GM12892 (cell line): Measurements from ENCODE around the gene TEAD2.
A peak's percentile ranks its signal among the peaks of the same experiment; 100 is the strongest.
"Not testable (repeated sequence)": the region's sequence is repeated elsewhere in the genome, so short reads cannot be mapped to it uniquely, and the experiment has no call there.

ENCODE experiments used
- DNase-seq: peaks from one replicate; pipeline ENCODE4 v3.0.0; 2011; ENCODE audit not compliant: insufficient read length
- FAIRE-seq: peaks from 2 replicates; lab custom pipeline; 2011; peaks lifted over from hg19 to GRCh38; lab: Jason Lieb, UNC
- POLR2A ChIP-seq: IDR thresholded peaks from 2 replicates; pipeline ENCODE4 v1.6.1; 2011; ENCODE audit warnings: low read depth, low read length, control low read depth
- POLR2AphosphoS5 ChIP-seq: IDR thresholded peaks from 2 replicates; pipeline ENCODE4 v1.6.1; 2011; ENCODE audit warnings: low read depth, low read length, control low read depth
- TAF1 ChIP-seq: IDR thresholded peaks from 2 replicates; pipeline ENCODE4 v1.6.1; 2011; ENCODE audit warnings: low read depth, mild to moderate bottlenecking, control low read depth, low read length, borderline replicate concordance

TEAD2 gene

DNA sequence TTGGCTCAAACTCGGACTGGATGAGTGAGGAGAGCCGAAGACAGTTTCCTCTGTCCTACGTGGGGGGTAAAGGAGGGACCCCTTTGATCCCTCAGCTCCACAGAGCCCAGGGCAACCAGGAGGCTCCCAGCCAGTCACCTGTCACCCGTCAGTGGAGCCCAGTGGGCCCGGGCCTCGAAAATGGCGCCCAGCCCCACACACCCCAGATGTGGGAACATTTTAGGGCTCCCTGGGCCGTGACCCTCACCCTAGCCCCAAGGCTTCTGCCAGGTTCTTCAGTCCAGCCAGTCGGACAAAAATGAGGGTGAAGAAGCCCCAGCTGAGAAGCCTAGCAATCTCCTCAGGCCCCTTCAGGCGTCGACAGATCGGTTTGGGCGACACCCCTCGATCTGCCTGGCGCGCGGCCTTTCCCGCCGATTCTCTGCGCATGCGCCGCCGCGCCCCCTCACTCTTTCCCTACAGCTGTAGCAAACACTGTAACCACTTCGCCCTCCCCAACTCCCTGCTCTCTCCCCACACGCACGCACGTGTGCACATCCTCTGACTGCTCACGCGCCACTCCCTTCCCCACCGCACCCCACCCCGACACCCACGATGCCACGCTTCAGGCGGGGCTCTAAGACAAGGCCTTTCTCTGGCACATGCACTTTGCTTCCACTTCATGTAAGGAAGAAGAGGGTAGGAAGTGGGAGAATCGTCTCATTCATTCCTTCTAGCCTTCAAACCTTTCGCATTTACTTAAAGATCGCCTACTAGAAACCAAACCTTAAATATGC lies 37.2 kb downstream of the TEAD2 start, which contains the start of gene SLC6A16:
Gene SLC6A16 (minus strand): TSS at position 391 of the 776 bp plus-strand sequence. CDS start 13,844 bp downstream, outside the sequence.
- TF ChIP-seq POLR2A (no peak), TAF1 (no peak), POLR2AphosphoS5 (no peak)
- no peak for FAIRE-seq
- no peak for DNase-seq

DNA sequence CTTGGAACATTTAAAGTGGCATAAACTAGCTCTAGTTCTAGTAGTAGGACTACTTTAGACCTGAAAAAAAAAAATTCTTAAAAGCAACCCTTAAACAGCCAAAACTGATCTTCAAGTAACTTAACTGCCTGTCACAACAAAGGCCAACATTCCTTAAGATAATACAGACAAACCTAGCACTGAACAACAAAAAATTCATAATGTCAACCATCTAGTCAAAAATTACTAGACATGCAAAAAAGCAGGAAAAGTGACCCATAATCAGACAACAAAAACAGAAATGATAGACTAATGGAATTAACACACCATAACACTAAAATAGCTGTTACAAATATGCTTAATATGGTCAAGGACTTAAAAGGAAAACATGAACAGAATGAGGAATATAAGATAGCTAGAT lies 43.9 kb downstream of the TEAD2 start:
- DNase-seq (no peak), FAIRE-seq (no peak)
- TF ChIP-seq POLR2A: no peak
- no peak for TF ChIP-seq TAF1
- TF ChIP-seq POLR2AphosphoS5: no peak

DNA sequence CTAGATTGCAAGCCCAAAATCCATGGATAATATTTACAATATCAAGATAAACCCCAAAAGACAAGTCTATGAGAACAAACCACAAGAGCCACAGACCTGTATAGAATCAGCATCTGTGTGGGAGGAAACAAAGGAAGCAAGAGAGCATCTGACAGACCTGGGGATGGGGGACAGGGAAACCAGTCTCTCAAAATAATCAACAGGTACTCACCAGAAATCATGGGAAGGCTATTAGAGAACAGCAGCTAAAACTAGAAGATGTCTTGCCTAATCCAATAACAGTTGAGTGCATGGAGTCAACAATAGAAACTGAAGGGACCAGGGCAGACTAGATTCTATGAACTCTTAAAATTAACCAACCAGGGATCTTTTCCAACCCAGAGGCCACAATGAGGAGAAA lies 45.9 kb downstream of the TEAD2 start:
- TF ChIP-seq TAF1: no peak
- no peak for TF ChIP-seq POLR2AphosphoS5
- TF ChIP-seq POLR2A: no peak
- DNase-seq: no peak
- no peak for FAIRE-seq

DNA sequence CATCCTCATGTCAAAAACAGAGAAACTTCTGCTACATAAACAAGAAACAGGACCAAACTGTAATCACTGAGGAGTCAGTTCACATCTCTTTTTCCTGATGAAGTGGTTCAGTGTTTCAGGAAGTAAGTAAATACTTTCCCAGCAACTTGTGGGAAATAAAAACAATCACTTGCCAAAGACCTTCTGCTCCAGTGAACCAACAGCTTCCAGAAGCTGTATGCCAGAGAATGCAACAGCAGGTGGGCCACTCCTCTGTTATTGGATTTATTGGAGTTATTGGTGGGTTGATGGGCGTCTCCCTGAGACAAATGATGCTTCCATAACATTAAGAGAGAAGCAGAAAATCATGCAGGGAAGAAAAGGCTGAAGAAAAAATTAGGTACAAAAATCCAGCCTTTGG lies 47.1 kb downstream of the TEAD2 start:
- TF ChIP-seq POLR2A (no peak), TAF1 (no peak), POLR2AphosphoS5 (no peak)
- no peak for FAIRE-seq
- no peak for DNase-seq

DNA sequence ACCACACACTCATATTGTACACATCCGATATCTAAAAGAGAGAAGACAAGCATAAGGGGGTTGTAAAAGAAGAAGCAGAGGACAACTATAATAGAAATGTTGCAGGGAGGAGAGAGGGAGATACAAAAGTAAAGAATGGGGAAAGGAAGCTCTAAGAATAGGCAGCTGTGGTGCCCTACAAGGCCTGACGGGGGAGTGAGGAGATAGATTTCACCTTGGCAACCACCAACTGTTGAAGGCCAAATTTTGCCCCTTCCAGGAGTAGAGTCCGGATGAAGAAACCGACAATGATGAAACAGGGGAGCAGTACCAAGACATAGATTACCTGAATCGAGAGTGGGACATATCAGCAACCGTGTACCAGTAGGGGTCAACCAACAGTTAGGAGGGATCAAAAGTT lies 53.1 kb downstream of the TEAD2 start:
- no peak for DNase-seq
- TF ChIP-seq TAF1: no peak
- no peak for TF ChIP-seq POLR2A
- TF ChIP-seq POLR2AphosphoS5: no peak
- no peak for FAIRE-seq

DNA sequence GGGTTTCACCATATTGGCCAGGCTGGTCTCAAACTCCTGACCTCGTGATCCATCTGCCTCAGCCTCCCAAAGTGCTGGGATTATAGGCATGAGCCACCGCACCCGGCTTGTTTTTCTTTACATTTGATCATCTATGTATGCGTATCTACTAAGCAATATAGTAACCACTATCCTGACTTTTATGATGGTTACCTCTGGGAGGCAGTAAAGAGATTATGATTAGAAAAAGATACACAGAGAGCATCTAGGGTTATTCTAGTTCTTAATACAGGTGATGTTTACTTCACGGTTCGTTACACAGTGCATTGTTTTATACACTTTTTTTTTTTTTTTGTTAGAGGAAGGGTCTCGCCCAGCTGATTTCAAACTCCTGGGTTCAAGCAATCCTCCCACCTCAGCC lies 55.5 kb downstream of the TEAD2 start:
- not testable (repeated sequence) for FAIRE-seq, DNase-seq

DNA sequence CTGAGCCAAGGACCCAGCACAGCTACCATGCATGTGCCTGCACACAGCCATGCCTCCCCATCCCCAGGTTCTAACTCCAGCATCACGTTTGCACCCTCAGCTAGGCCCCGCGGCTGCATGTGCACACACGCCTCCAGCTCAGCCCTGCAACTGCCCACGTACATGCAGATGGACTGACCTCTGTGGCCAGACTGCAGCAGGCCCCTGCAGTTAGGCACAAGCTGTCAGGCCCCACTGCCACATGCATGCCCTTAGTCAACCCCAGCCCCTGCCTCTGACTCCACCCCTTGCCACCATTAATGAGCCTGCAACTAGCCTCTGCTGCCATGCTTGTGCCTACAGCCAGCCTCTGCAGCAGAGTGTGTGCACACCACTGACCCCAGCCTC lies 60.4 kb downstream of the TEAD2 start:
- no peak for TF ChIP-seq POLR2A
- no peak for TF ChIP-seq TAF1
- no peak for TF ChIP-seq POLR2AphosphoS5
- DNase-seq: no peak
- no peak for FAIRE-seq

DNA sequence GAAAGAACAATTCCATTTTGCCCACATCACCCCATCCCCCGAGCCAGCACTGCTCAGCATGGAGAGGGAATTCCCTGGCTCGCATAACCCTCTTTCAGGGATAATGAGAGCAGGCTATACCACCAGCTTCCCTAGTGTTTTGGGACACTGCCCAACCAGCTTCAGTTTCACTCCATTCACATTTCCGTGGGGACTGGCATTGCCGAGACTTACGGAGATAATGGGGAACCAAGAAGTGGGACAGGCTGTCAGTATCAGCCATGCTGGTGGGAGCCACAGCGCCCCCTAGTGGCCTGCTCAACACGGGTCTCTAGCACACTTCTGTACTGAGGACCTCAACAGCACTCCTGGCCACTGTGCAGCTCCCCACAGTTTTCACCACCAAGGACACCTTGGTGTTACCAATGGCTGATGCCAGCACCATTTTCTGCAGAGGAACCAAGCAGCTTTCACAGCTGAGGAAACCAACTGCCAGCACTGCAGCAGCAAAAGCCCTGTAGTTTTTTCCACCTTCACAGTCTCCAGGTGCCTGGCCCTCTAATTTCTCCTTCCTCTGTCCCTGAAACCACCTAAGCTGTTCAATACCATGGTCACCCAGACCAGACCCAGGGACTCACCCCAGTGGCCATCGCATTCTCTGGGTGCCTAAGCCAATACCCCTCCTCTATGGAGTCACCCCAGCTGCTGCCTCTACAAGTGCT lies 60.9 kb downstream of the TEAD2 start:
- peak; percentile 98 for FAIRE-seq
- DNase-seq: peak; percentile 73
- no peak for TF ChIP-seq TAF1
- no peak for TF ChIP-seq POLR2AphosphoS5
- TF ChIP-seq POLR2A: no peak

DNA sequence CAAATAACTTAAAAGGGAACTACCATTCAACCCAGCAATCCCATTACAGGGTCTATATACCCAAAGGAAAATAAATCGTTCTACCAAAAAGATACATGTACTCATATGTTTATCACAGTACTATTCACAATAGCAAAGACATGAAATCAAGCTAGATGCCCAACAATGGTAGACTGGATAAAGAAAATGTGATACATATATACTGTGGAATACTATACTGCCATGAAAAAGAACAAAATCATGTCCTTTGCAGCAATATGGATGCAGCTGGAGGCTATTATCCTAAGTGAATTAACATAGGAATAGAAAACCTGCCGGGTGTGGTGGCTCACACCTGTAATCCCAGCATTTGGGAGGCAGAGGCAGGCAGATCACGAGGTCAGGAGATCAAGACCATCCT lies 63.6 kb downstream of the TEAD2 start:
- not testable (repeated sequence) for FAIRE-seq, DNase-seq

DNA sequence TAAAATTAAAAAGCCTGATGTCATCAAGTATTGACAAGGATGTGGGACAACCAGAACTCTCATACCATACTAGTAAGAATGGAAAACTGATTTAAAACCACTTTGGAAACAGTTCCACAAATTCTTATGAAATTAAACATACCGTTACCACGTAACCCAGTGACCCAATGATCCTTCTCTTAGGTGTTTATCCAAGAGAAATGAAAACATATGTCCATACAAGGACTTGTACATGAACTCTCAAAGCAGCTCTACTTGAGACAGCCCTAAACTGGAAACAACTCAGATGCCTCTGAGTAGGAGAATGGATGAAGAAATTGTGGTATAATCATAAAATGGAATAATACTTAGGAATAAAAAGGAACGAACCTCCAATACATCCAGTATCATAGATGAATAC lies 64.8 kb downstream of the TEAD2 start:
- no peak for FAIRE-seq
- TF ChIP-seq POLR2AphosphoS5 (no peak), POLR2A (no peak), TAF1 (no peak)
- no peak for DNase-seq

DNA sequence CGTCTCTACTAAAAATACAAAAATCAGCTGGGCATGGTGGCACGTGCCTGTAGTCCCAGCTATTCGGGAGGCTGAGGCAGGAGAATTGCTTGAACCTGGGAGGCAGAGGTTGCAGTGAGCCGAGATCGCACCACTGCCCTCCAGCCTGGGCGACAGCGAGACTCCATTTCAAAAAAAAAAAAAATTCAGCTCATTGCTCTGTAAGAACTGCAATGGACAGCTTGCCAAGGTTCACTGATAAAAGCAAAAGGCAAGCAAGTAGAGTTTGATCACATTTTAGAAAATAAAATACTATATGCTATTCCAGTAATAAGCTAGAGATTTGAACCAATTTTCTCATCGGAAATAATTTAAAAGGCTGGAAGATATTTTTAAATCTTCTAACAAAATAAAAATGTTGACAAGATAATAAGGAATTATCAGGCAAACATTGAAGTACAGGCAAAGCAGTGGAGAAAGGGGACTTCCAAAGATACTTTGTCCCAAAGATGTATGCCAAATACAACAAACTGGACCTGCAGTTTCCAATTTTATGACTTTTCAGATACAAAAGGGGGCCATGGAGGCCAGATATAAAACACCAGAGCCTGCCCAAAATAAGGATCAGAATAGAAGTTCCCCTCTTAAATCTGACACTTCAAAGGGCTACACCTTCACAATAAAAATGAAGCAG lies 66.9 kb downstream of the TEAD2 start:
- DNase-seq (no peak), FAIRE-seq (no peak)
- TF ChIP-seq POLR2A (no peak), POLR2AphosphoS5 (no peak), TAF1 (no peak)

DNA sequence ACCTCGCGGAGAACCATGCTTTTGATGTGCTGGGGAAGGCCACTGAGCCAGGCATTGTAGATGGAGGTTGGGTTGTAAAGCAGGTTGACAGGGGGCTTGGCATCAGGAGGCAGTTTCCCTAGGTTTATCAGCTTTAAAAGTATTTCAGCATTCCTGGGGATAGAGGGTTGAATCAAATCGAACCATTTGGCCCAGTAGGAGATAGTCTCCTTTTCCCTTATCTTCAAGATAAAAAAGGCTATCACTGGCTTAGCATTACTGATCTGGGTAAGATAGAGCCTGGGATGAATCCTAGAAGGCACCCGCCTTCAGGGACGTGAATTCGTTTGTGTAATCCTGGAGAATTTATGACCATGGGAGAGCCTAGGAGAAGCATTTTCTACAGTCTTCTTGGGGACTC lies 67.8 kb downstream of the TEAD2 start:
- TF ChIP-seq POLR2AphosphoS5 (no peak), POLR2A (no peak), TAF1 (no peak)
- no peak for DNase-seq
- FAIRE-seq: no peak
